ENCODE measurements around the gene TMPRSS9.

The TMPRSS9 gene

DNA sequence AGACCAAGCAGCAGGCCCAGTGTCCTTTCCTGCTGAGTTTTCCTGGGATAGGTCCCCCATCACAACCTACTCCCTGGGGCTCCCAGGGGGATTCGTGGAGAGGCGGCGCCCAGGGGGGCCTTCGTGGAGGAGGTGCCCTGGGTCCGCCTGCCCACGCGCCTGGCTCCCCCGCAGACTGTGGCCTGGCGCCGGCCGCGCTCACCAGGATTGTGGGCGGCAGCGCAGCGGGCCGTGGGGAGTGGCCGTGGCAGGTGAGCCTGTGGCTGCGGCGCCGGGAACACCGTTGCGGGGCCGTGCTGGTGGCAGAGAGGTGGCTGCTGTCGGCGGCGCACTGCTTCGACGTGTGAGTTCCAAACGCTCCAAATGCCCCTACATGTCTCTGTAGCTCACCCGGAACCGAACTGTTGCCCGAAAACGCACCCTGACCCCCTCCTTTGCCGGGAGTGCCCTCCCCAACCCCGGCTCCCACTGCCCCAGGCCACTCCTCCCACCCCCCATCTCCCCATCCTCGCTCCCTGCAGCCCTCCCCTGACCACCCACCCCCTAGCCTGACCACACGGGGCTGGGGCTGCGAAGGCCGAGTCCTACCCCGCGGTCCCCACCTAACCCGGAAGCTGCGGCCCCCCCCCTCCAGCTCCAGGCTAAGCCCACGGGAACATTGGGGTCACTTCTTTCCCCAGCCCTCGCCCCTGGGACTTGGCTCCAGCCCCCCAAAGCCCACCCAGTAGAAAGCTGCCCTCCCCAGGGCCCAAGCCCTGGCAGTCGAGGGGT is 64.0 kb downstream of the TMPRSS9 start:
- no peak for DNase-seq

DNA sequence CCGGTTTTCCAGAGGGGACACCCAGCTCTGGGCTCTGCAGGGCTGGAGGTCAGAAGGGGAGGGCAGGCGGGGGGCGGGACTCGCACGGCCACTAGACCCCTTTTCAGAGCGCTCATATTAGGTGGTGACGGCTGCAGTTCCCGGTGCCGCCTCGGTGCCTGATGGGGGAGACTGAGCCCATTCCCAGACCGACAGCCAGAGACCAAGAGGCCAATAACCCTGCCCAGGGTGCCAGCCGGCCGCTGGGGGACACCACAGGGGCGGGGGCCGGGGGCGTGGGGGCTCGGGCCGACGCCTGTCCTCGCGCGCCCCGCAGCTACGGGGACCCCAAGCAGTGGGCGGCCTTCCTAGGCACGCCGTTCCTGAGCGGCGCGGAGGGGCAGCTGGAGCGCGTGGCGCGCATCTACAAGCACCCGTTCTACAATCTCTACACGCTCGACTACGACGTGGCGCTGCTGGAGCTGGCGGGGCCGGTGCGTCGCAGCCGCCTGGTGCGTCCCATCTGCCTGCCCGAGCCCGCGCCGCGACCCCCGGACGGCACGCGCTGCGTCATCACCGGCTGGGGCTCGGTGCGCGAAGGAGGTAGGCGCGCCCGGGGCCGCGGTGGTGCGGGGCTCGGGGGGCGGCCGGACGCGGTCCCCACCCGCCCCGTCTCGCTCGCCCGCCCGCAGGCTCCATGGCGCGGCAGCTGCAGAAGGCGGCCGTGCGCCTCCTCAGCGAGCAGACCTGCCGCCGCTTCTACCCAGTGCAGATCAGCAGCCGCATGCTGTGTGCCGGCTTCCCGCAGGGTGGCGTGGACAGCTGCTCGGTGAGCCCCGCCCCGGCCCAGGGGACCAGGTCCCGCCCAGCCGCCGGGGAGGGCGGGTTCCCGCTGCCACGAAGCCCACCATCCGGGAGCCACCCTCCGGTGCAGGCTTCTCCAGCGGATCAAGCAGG is 64.9 kb downstream of the TMPRSS9 start:
- no peak for DNase-seq

- no peak for DNase-seq
These were observed 65.8 kb downstream of the TMPRSS9 start for GRCh38 chr19:2425622-2426581.

DNA sequence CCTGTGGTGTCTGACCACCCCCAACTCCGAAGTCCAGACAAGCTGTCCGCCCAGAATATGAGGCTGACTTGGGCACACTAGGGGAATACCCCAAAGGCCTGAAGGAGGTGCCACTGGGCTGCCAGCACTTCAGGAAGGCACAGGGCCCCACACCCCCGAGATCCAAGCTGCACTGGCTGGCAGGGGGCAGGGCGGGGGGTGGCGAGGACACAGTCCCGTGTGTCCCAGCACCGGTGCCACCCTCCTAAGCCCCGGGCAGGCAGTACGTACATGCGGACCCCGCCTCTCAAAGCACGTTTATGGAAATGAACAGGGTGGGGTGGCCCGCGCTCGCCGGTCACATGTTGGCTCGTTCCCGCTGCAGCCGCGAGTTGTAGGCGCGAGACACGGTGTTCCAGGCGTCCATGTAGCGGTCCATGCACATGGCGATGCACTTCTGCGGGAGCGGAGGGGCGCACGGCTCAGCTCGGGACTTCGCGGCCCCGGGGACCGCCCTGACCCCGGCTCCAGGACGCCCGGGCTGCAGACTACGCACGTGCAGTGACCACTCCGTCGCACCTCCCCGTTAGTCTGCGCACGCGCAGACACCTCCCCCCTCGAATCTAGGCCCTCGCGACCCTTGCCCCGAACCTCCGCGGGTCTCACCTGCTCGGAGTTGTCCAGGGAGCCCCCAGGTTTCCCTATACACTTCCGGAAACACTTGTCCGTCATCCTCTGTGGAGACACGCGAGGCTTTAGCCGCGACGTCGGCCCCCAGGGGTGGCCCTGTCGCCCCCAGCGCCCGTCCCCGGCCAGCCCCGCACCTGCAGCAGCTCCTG is 66.8 kb downstream of the TMPRSS9 start:
- DNase-seq, result peak; percentile 59

DNA sequence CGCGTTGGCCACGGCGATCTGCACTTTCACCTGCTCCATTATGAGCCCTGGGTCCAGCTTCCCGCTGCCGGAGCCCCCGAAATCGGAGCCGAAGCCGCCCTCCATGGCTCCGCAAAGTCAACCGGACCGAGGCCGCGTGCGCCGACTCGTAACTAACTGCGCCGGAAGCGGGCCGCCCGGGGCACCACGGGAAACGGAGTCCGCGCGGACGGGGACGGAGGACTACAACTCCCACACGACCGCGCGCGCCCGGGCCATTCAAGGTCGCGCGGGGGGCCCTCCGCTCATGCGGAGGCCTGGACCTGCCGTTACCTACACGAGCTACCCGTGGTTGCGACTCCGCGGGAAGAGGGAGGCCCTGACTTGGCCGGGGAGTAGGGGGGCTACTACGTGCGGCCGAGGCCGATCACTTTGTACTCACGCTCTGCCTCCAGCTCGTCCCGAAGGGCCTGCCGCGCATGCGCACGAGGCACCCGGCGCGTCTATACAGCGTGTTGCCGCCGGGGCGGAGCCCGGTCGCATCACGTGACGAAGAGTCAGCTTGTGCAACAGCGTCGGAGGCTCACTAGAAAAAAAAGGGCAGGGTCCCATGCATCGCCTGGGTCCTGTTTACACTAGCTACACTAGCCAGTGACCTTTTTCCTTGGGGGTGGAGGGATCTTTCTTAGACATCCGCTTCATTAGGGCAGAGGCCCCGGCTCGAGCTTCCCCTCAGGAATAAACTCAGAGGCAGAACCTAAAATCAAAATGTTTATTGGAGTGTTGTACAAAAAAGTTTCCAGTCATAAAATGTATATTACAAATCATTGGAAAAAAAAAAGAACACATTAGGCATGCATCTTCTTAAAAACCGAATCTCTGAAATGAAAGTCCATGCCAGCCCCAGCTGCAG is 67.6 kb downstream of the TMPRSS9 start, which contains the start of gene TIMM13:
TIMM13 (minus strand) TSS at position 158 of the 892 bp plus-strand sequence; CDS start at position 105, 53 bp downstream.
- peak; percentile 97 for DNase-seq

DNA sequence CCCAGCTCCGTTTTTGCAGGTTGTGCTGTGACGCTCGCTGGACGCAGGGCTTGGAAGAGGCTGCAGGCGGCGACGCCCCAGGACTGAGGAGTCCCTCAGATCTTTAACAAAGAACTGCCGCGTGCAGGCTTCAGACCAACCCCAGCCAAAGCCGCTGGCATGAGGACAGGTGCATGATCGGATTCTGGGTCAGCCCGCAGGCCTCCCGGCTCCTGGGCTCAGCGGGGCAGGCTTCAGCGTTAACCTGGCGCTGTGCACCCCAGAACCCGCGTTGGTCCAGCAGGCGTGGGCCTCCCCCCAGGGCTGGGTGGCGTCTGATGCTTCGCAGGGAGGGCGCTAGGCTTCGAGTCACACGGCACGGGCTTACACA is 68.2 kb downstream of the TMPRSS9 start:
- DNase-seq, result no peak

DNA sequence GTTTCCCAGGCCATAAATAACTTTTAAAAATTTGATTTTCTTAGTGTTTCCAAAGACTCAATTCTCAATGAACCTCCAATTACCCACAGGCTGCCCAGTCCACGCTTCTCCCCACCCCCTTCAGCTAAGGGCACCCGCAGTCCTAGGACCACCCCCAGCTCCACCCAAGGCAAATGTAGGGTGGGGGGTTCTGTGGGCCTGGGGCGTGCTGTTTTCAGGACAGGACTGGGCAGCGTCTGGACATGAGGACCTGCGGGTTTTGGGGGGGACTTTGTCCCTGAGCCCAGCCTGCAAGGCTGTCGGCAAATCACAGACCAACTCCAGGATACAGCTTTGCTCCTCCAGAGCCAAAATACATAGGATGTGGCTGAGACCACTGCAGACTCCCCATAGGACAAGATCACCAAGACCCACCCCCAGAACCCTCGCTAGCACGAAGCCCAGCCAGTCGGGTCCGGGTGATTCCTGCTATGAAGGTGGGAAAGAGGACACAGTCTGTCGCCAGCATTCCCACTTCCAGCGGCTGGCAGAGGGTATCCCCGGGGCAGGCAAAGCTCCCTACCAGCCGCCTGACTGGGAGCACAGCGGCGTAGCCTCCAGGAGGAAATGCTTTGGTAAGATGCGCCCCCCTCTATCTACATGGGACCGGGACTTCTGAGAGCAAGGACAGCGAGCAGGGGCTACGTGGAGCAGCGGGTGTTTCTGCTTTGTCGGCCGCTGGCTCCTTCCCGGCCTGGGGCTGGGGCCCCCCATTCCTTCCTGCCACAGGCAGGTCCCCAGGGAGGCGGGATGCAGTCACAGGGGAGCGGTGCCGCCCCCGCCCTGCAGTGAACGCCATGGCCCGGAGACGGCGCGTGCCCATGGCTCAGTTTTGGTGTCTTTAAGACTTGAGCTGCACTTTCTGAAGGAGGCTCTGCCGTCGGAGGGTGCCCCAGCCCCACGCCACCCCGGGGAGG is 69.0 kb downstream of the TMPRSS9 start:
- DNase-seq, result no peak

GRCh38 chr19:2429917-2430535 is 70.0 kb downstream of the TMPRSS9 start:
- DNase-seq, result no peak

DNA sequence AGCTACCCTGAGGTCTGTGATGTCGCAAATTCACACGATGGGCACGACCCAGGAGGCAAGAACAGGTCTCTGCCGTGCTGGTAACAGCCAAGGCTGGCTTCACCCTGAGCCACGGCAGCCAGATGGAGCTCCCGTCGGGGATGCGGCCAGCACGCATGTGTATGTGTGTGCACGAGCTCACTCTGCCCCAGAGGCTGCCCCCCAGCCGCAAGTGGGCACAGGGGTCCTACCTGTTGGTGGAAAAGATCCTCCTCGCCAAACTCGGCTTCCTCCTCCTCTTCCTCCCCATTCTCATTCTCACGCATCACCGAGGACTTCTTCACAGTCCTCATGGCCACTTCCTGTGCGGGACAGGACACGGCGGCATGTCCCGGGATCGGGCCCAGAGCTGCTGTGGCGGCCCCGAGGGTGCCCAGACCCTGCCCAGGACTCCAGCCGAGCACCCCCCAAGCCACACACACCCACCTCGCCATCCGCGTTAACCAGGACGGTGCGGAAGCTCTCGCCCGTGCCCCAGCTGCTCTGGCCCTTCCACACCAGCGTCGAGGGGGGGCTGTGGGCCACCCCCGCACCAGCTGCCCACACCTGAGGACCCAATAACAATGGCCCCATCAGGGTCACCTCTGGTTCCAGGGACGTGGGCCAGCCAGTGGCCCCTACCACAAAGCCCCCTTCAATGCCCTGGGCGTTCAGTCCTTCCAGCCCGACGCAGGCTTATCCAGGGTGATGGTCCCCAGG is 71.4 kb downstream of the TMPRSS9 start:
- DNase-seq, result no peak

GRCh38 chr19:2432131-2432848 is 72.2 kb downstream of the TMPRSS9 start:
- no peak for DNase-seq

DNA sequence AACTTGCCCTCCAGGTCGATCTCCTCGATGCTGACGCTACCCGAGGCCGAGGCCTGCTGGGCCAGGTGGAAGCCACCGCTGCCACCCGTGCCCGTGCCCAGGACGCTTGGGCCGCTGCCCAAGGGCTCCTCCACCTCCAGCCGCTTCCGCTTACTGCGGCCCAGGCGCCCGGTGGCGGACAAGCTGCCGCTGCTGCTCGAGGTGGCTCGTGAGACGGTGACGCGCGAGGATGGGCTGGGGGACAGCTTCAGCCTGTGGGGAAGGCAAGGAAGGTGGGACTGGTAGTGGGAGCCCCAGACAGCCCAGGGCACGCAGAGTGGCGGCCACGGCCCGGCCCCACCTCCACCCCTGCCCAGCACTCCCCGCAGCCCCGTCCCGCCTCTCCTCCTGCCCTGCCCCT is 73.8 kb downstream of the TMPRSS9 start:
- DNase-seq, result no peak

GRCh38 chr19:2434267-2434666 is 74.2 kb downstream of the TMPRSS9 start:
- no peak for DNase-seq

- no peak for DNase-seq
These were observed 74.7 kb downstream of the TMPRSS9 start for GRCh38 chr19:2434721-2435265.

DNA sequence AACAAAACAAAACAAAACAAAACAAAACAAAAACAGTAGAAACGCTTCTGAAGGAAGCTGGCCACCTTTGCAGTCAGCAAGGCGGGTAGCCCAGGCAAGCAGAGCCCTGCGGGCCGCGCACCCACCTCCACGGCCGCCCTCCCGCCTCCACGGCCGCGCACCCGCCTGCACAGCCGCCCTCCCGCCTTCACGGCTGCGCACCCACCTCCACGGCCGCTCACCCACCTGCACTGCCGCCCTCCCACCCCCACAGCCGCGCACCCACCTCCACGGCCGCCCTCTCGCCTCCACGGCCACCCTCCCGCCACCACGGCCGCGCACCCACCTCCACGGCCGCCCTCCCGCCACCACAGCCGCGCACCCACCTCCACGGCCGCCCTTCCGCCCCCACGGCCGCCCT is 76.3 kb downstream of the TMPRSS9 start:
- DNase-seq, result no peak

DNA sequence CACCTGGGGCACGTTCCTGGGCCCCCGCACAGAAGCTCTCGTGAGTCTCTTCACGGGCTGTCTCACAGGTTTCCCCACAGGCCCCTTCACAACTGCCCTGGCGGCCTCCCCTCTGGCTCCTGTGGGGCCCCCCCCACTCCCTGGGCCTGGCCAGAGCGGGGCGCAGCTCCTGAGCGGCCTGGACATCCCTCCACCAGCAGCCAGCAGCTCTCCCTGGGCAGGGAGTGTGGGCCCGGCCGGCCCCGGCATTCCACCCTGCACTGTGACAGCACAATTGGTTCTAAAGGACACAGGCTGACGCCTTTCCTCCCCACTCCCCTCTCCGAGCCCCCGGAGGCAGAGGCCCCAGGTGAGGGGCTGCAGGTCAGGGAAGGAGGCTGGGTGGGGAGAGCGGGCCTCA is 76.9 kb downstream of the TMPRSS9 start:
- DNase-seq, result no peak

DNA sequence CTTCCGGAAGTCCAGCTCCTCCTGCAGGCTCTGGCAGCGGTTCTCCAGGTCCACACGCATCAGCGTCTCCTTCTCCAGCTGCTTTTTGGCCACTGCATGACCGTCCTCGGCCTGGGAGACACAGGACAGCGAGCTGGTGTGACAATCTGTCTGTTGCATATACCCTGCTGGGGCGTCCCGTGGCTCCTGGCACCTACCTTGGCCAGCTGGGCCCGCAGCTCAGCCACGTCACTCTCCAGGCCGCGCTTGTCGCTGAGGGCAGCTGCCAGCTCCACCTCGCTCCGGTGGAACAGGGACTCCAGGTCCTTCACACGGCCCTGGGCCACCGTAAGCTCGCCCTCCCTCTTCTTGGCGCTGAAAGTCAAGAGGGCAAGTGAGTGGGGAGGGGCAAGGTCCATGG is 78.1 kb downstream of the TMPRSS9 start:
- no peak for DNase-seq

DNA sequence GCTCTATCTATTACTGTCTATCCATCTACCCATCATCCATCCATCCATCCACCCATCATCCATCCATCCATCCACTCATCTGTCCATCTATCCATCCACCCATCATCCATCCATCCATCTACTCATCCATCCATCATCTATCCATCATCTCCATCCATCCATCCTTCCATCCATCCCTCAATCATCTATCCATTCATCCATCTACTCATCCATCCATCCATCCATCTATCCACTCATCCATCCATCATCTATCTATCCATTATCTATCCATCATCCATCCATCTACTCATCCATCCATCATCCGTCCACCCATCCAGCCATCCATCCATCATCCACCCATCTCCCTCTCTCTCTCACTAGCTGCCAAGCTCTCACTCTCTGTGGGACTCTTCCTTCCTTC is 80.5 kb downstream of the TMPRSS9 start:
- DNase-seq, result no peak
